Keratinocyte (primary cell): ENCODE results near the gene DUSP23.

Experiments
- EZH2 ChIP-seq: IDR thresholded peaks from one replicate; pipeline ENCODE4 v1.6.1; 2012; ENCODE audit warnings: inconsistent platforms, mild to moderate bottlenecking, low read length, moderate library complexity
- TF ChIP-seq, protein P1 (sequence below), 3 experiments: IDR thresholded peaks in 1 of 3; conservative IDR thresholded peaks in 1 of 3; optimal IDR thresholded peaks in 1 of 3; 2 replicates in 2 of 3; 3 replicates in 1 of 3; pipeline versions ENCODE3 to v1.5.1; 2011; ENCODE audit warnings: low read length in 3 of 3, mild to moderate bottlenecking in 3 of 3, moderate library complexity in 2 of 3, control low read depth in 1 of 3, inconsistent platforms in 1 of 3; ENCODE audit not compliant: insufficient read depth in 2 of 3; ENCODE audit errors: extremely low read depth in 1 of 3

DNA sequence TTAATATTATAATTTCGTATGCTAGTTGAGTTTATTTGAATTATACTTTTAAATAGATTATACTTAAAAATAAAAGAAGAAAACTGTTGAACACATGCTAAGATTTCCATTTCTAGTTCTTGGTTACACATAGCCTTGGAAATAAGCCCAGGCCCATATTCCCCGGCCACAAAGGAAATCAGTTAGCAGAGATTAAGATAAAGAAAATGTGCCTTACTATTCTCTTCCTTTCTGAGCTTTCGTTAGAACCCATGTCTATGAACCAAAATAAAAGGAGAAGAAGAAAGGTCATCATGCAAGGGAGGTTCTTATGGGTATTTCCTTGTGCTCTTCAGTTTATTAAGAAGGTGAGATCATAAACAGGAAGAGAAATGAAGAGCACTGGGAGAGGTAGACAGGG is 34.1 kb upstream of the DUSP23 start:
- TF ChIP-seq, protein P1, sequence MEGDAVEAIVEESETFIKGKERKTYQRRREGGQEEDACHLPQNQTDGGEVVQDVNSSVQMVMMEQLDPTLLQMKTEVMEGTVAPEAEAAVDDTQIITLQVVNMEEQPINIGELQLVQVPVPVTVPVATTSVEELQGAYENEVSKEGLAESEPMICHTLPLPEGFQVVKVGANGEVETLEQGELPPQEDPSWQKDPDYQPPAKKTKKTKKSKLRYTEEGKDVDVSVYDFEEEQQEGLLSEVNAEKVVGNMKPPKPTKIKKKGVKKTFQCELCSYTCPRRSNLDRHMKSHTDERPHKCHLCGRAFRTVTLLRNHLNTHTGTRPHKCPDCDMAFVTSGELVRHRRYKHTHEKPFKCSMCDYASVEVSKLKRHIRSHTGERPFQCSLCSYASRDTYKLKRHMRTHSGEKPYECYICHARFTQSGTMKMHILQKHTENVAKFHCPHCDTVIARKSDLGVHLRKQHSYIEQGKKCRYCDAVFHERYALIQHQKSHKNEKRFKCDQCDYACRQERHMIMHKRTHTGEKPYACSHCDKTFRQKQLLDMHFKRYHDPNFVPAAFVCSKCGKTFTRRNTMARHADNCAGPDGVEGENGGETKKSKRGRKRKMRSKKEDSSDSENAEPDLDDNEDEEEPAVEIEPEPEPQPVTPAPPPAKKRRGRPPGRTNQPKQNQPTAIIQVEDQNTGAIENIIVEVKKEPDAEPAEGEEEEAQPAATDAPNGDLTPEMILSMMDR (optimal IDR thresholded peaks at IDR 0.05 in 1 of 3, IDR thresholded peaks at IDR 0.05 in 1 of 3, conservative IDR thresholded peaks at IDR 0.05 in 1 of 3; ENCODE audit: extremely low read depth in 1 of 3, insufficient read depth in 2 of 3, low read length in 3 of 3), result no peak
- no peak for TF ChIP-seq EZH2
